OCI-LY7 (cell line): Measurements from ENCODE around the gene DIPK1B. TPM values are rescaled to one million over a fixed set of nuclear protein-coding genes. Genes with fewer than 3 reads are reported as not detected.
"Not testable (repeated sequence)": the region's sequence is repeated elsewhere in the genome, so short reads cannot be mapped to it uniquely, and the experiment has no call there.

Source experiments
- BruUV-seq: library from RNA; stranded (reverse); fragments of 400-500 nt; replicated peaks from 2 replicates; lab custom pipeline; 2021; lab: Mats Ljungman, UMichigan
- CTCF ChIA-PET: fragments of 300-600 bp; sonication (Branson Sonifier 250); formaldehyde crosslinking; loops from one replicate; lab custom pipeline; 2022; ENCODE audit warnings: antibody characterized with exemption; ENCODE audit not compliant: unreplicated experiment; lab: Charles Lee
- POLR2A ChIA-PET: fragments of 300-600 bp; sonication (Branson Sonifier 250); formaldehyde crosslinking; loops from one replicate; lab custom pipeline; 2022; ENCODE audit warnings: antibody characterized with exemption; lab: Charles Lee
- DNase-seq: peaks from one replicate; pipeline ENCODE4 v3.0.0-alpha.2; 2015; ENCODE audit warnings: low spot score
- H2AFZ ChIP-seq: fragments of 200-600 bp; sonication (generic), shearing (Covaris generic); 2 replicates; pipeline ENCODE4 v1.6.1; 2014; ENCODE audit warnings: mild to moderate bottlenecking, antibody characterized with exemption, low read length, moderate library complexity
- H3K27ac ChIP-seq: fragments of 200-600 bp; sonication (generic); 2 replicates; pipeline ENCODE4 v1.5.1; 2014; ENCODE audit warnings: mixed run types, low read depth, mild to moderate bottlenecking, moderate library complexity, low read length, inconsistent platforms; ENCODE audit not compliant: poor library complexity, severe bottlenecking
- H3K36me3 ChIP-seq: fragments of 200-600 bp; sonication (generic); 2 replicates; pipeline ENCODE4 v1.6.1; 2014; ENCODE audit warnings: mild to moderate bottlenecking, antibody characterized with exemption, low read length, moderate library complexity, mixed read lengths; ENCODE audit not compliant: insufficient read depth
- H3K4me1 ChIP-seq: fragments of 200-600 bp; sonication (generic); 2 replicates; pipeline ENCODE4 v1.5.1; 2014; ENCODE audit warnings: mild to moderate bottlenecking, low read length; ENCODE audit not compliant: insufficient read depth, poor library complexity, severe bottlenecking
- H3K4me2 ChIP-seq: fragments of 200-600 bp; sonication (generic); 2 replicates; pipeline ENCODE4 v1.6.1; 2014; ENCODE audit warnings: mild to moderate bottlenecking, low read length
- H3K4me3 ChIP-seq: fragments of 200-600 bp; sonication (generic); 2 replicates; pipeline ENCODE4 v1.5.1; 2014; ENCODE audit warnings: mild to moderate bottlenecking, low read depth, low read length; ENCODE audit not compliant: poor library complexity, severe bottlenecking
- H3K79me2 ChIP-seq: fragments of 200-600 bp; sonication (generic); 2 replicates; pipeline ENCODE4 v1.6.1; 2016; ENCODE audit warnings: low read depth, mild to moderate bottlenecking, low read length, moderate library complexity, mixed read lengths; ENCODE audit not compliant: insufficient read depth
- H3K9me2 ChIP-seq: fragments of 200-600 bp; sonication (generic); 2 replicates; pipeline ENCODE4 v1.6.1; 2016; ENCODE audit warnings: mild to moderate bottlenecking, low read length, mixed read lengths; ENCODE audit not compliant: insufficient read depth
- H3K9me3 ChIP-seq: fragments of 200-600 bp; sonication (generic); 2 replicates; pipeline ENCODE4 v1.6.1; 2014; ENCODE audit warnings: mild to moderate bottlenecking, mixed run types, low read length, mixed read lengths
- H4K20me1 ChIP-seq: fragments of 200-600 bp; sonication (generic); 2 replicates; pipeline ENCODE4 v1.6.1; 2014; ENCODE audit warnings: mild to moderate bottlenecking, antibody characterized with exemption, low read length, moderate library complexity, mixed read lengths; ENCODE audit not compliant: insufficient read depth
- CTCF ChIP-seq: fragments of 200-600 bp; sonication (generic); conservative IDR thresholded peaks from 2 replicates; pipeline ENCODE4 v1.5.1; 2014; ENCODE audit warnings: mild to moderate bottlenecking, antibody characterized with exemption, low read length, moderate library complexity, mixed read lengths
- EZH2phosphoT487 ChIP-seq: fragments of 200-600 bp; sonication (generic); IDR thresholded peaks from 2 replicates; pipeline ENCODE4 v1.6.1; 2018; ENCODE audit warnings: low read depth, borderline replicate concordance, mild to moderate bottlenecking, mixed run types, antibody characterized with exemption, low read length, moderate library complexity, mixed read lengths
- intact Hi-C: fragments of 100-400 bp; cut with micrococcal nuclease; formaldehyde crosslinking; loops from one replicate; pipeline ENCODE4 v1.10.0; 2022; ENCODE audit not compliant: unreplicated experiment
- total RNA-seq, 2 experiments: library from RNA; depleted of rRNA in 1 of 2; stranded (reverse); fragments of >200 nt in 1 of 2; shearing (Covaris generic) in 1 of 2; gene quantifications; 2 replicates each; pipeline ENCODE4 v1.2.3, GENCODE V29; 2014 to 2022

The DIPK1B gene
- total RNA-seq, 2 experiments from 2014 or later = 0.30 to 13.3 TPM

- Histone ChIP-seq H2AFZ (no peak overlapping the region), H3K4me2 (no peak overlapping the region), H3K79me2 (no peaks in the 10 kb centered on the region), H3K36me3 (no peaks in the 10 kb centered on the region), H3K9me2 (no peaks in the 10 kb centered on the region), H3K4me3 (no peak overlapping the region), H3K9me3 (no peaks in the 10 kb centered on the region), H3K4me1 (peaks cover 9% of the 10 kb centered on the region), H4K20me1 (no peaks in the 10 kb centered on the region), H3K27ac (no peak overlapping the region)
- ChIA-PET CTCF (no interaction called here), POLR2A (interaction anchor here (0.5 kb wide), 1 partner anchor 163 kb away, joined by 4 read pairs; no protein-coding TSS in a partner anchor)
- no TSS peak for BruUV-seq
- TF ChIP-seq CTCF (no peak), EZH2phosphoT487 (no peak)
- DNase-seq = no peak
- intact Hi-C loops = no loop called here
Measured at GRCh38 chr9:136709454-136710109, 2.8 kb upstream of the DIPK1B start.

- Histone ChIP-seq H4K20me1 (no peaks in the 10 kb centered on the region), H3K9me3 (no peaks in the 10 kb centered on the region), H3K4me2 (no peak overlapping the region), H3K9me2 (no peaks in the 10 kb centered on the region), H3K79me2 (no peaks in the 10 kb centered on the region), H3K4me1 (peaks cover 9% of the 10 kb centered on the region), H2AFZ (no peak overlapping the region), H3K36me3 (no peaks in the 10 kb centered on the region), H3K27ac (no peak overlapping the region), H3K4me3 (no peak overlapping the region)
- no TSS peak for BruUV-seq
- intact Hi-C loops = no loop called here
- DNase-seq = no peak
- no peak for TF ChIP-seq EZH2phosphoT487
- no peak for TF ChIP-seq CTCF
- ChIA-PET CTCF (no interaction called here), POLR2A (no interaction called here)
Measured at GRCh38 chr9:136710543-136710942, 1.8 kb upstream of the DIPK1B start.

- BruUV-seq, H3K4me3 ChIP-seq, H3K4me1 ChIP-seq, POLR2A ChIA-PET, DNase-seq, H2AFZ ChIP-seq, H3K9me3 ChIP-seq, H3K9me2 ChIP-seq, H3K36me3 ChIP-seq, intact Hi-C loops, H3K4me2 ChIP-seq, H3K27ac ChIP-seq, CTCF ChIA-PET, H4K20me1 ChIP-seq, H3K79me2 ChIP-seq: not testable (repeated sequence)
Measured at GRCh38 chr9:136711219-136711648, 1.1 kb upstream of the DIPK1B start.
